Endothelial cell of umbilical vein (primary cell): ENCODE data around the gene PLIN5. TPM values are rescaled to one million over a fixed set of nuclear protein-coding genes. Genes with fewer than 3 reads are reported as not detected.

ENCODE experiments used
- BruUV-seq: library from RNA; stranded (reverse); fragments of 400-500 nt; replicated peaks from 2 replicates; lab custom pipeline; 2021; lab: Mats Ljungman, UMichigan
- CTCF ChIA-PET: fragments of 300-600, 350-600 bp; sonication (Branson Sonifier 250); formaldehyde crosslinking; loops from one replicate; lab custom pipeline; 2021; ENCODE audit warnings: antibody characterized with exemption, inconsistent platforms; lab: Charles Lee
- POLR2A ChIA-PET: fragments of 300-600, 350-600 bp; sonication (Branson Sonifier 250); formaldehyde crosslinking; loops from one replicate; lab custom pipeline; 2021; ENCODE audit warnings: antibody characterized with exemption, inconsistent platforms; lab: Charles Lee
- DNase-seq: peaks from one replicate; pipeline ENCODE4 v3.0.0-alpha.2; 2011; ENCODE audit warnings: low read depth, low spot score
- FAIRE-seq: peaks from 2 replicates; lab custom pipeline; 2011; peaks lifted over from hg19 to GRCh38; lab: Jason Lieb, UNC
- H2AFZ ChIP-seq: 2 replicates; pipeline ENCODE4 v1.6.0; 2012; ENCODE audit warnings: low read depth, low read length, control low read depth, inconsistent platforms
- H3K27ac ChIP-seq: 2 replicates; pipeline ENCODE4 v1.5.1; 2011; ENCODE audit warnings: low read depth, mild to moderate bottlenecking, control low read depth, low read length, moderate library complexity; ENCODE audit not compliant: insufficient read depth
- H3K27me3 ChIP-seq, 2 experiments: 2 replicates each; pipeline versions ENCODE4 v1.6.0 to v1.6.1; 2011; ENCODE audit warnings: low read length in 2 of 2, mixed read lengths in 1 of 2; ENCODE audit not compliant: control insufficient read depth in 2 of 2, insufficient read depth in 2 of 2
- H3K36me3 ChIP-seq, 2 experiments: 2 replicates in 1 of 2; 3 replicates in 1 of 2; pipeline ENCODE4 v1.5.1; 2011; ENCODE audit warnings: low read length in 2 of 2, mild to moderate bottlenecking in 1 of 2, moderate library complexity in 1 of 2; ENCODE audit not compliant: control insufficient read depth in 2 of 2, insufficient read depth in 2 of 2; ENCODE audit errors: extremely low read depth in 1 of 2
- H3K4me1 ChIP-seq: 3 replicates; pipeline ENCODE4 v1.5.1; 2011; ENCODE audit warnings: mild to moderate bottlenecking, low read length; ENCODE audit not compliant: control insufficient read depth, insufficient read depth; ENCODE audit errors: extremely low read depth
- H3K4me2 ChIP-seq: 2 replicates; pipeline ENCODE4 v1.6.1; 2011; ENCODE audit warnings: low read length, control low read depth, mixed read lengths; ENCODE audit not compliant: insufficient read depth
- H3K4me3 ChIP-seq, 3 experiments: fragments of 200-600 bp in 1 of 3; sonication (generic), shearing (Covaris generic) in 1 of 3; replicated peaks in 1 of 3; 2 replicates each; pipeline ENCODE4 v1.5.1; 2011 to 2016; ENCODE audit warnings: control low read depth in 3 of 3, low read length in 3 of 3, mild to moderate bottlenecking in 2 of 3, inconsistent platforms in 1 of 3, low read depth in 1 of 3, moderate library complexity in 1 of 3; ENCODE audit not compliant: insufficient read depth in 1 of 3
- H3K79me2 ChIP-seq: 2 replicates; pipeline ENCODE4 v1.6.0; 2012; ENCODE audit warnings: low read length, inconsistent platforms; ENCODE audit not compliant: control insufficient read depth, insufficient read depth
- H3K9ac ChIP-seq: replicated peaks from 2 replicates; pipeline ENCODE3; 2011; ENCODE audit warnings: low read length, control low read depth; ENCODE audit not compliant: insufficient read depth; ENCODE audit errors: extremely low read depth
- H3K9me1 ChIP-seq: replicated peaks from 3 replicates; pipeline ENCODE4 v1.6.0; 2011; ENCODE audit warnings: mild to moderate bottlenecking, low read length; ENCODE audit not compliant: control insufficient read depth, insufficient read depth; ENCODE audit errors: extremely low read depth
- H3K9me3 ChIP-seq: replicated peaks from 2 replicates; pipeline ENCODE4 v1.5.1; 2012; ENCODE audit warnings: low read length, inconsistent platforms; ENCODE audit not compliant: control insufficient read depth, insufficient read depth
- H4K20me1 ChIP-seq: replicated peaks from 2 replicates; pipeline ENCODE3; 2011; ENCODE audit warnings: mild to moderate bottlenecking, low read length; ENCODE audit not compliant: control insufficient read depth, insufficient read depth; ENCODE audit errors: extremely low read depth
- EZH2 ChIP-seq: IDR thresholded peaks from 2 replicates; pipeline ENCODE4 v1.6.1; 2012; ENCODE audit warnings: borderline replicate concordance, low read depth, mild to moderate bottlenecking, moderate library complexity, low read length, inconsistent platforms; ENCODE audit not compliant: severe bottlenecking
- FOS ChIP-seq: IDR thresholded peaks from 2 replicates; pipeline ENCODE4 v1.6.1; 2011; ENCODE audit warnings: mild to moderate bottlenecking, low read length, moderate library complexity, borderline replicate concordance; ENCODE audit not compliant: insufficient read depth
- GATA2 ChIP-seq: IDR thresholded peaks from 2 replicates; pipeline ENCODE4 v1.7.0; 2011; ENCODE audit warnings: low read depth, mild to moderate bottlenecking, moderate library complexity, mixed read lengths, low read length; ENCODE audit not compliant: insufficient read length, insufficient read depth
- JUN ChIP-seq: IDR thresholded peaks from 2 replicates; pipeline ENCODE4 v1.6.1; 2011; ENCODE audit warnings: borderline replicate concordance, low read depth; ENCODE audit not compliant: insufficient read length, insufficient read depth
- MYC ChIP-seq: IDR thresholded peaks from one replicate; pipeline ENCODE4 v1.6.1; 2011; ENCODE audit warnings: mild to moderate bottlenecking, low read depth, low read length
- POLR2A ChIP-seq: IDR thresholded peaks from 2 replicates; pipeline ENCODE4 v1.6.1; 2012; ENCODE audit warnings: low read depth, mild to moderate bottlenecking, control low read depth, low read length
- POLR2AphosphoS5 ChIP-seq: IDR thresholded peaks from 2 replicates; pipeline ENCODE4 v1.6.1; 2012; ENCODE audit warnings: low read depth, mild to moderate bottlenecking, control low read depth, low read length, moderate library complexity; ENCODE audit not compliant: insufficient read depth
- dilution Hi-C: fragments of 300-500 bp; cut with MboI; formaldehyde crosslinking; loops from one replicate; pipeline ENCODE4 v1.15.0; 2019; ENCODE audit warnings: low sequenced_read_pairs; ENCODE audit not compliant: extremely low pct_ligation_motif_present
- intact Hi-C: fragments of 100-400 bp; cut with micrococcal nuclease; formaldehyde crosslinking; loops from one replicate; pipeline ENCODE4 v1.10.0; 2022
- polyA plus RNA-seq, 4 experiments: library from polyadenylated mRNA; depleted of rRNA in 3 of 4; stranded (reverse) in 3 of 4; unstranded in 1 of 4; fragments of >200 nt; gene quantifications; 2 replicates each; pipeline versions ENCODE4 v1.2.1 to v1.2.3, GENCODE V29; 2011 to 2012; ENCODE audit warnings: missing spikeins in 1 of 4
- total RNA-seq: library from RNA; stranded (reverse); gene quantifications from 2 replicates; pipeline ENCODE4 v1.2.3, GENCODE V29; 2021
- TF ChIP-seq, protein P1 (sequence below), 2 donors: IDR thresholded peaks; 1 replicate in 1 of 2; 2 replicates in 1 of 2; pipeline ENCODE4 v1.5.1; 2011; ENCODE audit warnings: low read length in 2 of 2, mild to moderate bottlenecking in 2 of 2, moderate library complexity in 2 of 2, control low read depth in 1 of 2, inconsistent platforms in 1 of 2, low read depth in 1 of 2; ENCODE audit not compliant: insufficient read depth in 1 of 2; ENCODE audit errors: extremely low read depth in 1 of 2
- TF ChIP-seq, protein P2 (sequence below): IDR thresholded peaks from 2 replicates; pipeline ENCODE4 v1.6.1; 2011; ENCODE audit not compliant: insufficient read depth, insufficient read length

Gene PLIN5
- total and polyA plus RNA-seq, 2 donors (not counting 3 experiments of a cell fraction or from before 2014, with no cell fraction given) = 0.17 to 0.24 TPM

- H4K20me1 ChIP-seq = no peaks in the 10 kb centered on the region
- no peaks in the 10 kb centered on the region for H3K79me2 ChIP-seq
- FAIRE-seq (no peak), DNase-seq (no peak)
- H3K27ac ChIP-seq = no peak overlapping the region
- H3K9me1 ChIP-seq = no peaks in the 10 kb centered on the region
- no peaks in the 10 kb centered on the region for H3K9me3 ChIP-seq
- no peak overlapping the region for H2AFZ ChIP-seq
- POLR2A ChIA-PET = no interaction called here
- TF ChIP-seq, protein P1, sequence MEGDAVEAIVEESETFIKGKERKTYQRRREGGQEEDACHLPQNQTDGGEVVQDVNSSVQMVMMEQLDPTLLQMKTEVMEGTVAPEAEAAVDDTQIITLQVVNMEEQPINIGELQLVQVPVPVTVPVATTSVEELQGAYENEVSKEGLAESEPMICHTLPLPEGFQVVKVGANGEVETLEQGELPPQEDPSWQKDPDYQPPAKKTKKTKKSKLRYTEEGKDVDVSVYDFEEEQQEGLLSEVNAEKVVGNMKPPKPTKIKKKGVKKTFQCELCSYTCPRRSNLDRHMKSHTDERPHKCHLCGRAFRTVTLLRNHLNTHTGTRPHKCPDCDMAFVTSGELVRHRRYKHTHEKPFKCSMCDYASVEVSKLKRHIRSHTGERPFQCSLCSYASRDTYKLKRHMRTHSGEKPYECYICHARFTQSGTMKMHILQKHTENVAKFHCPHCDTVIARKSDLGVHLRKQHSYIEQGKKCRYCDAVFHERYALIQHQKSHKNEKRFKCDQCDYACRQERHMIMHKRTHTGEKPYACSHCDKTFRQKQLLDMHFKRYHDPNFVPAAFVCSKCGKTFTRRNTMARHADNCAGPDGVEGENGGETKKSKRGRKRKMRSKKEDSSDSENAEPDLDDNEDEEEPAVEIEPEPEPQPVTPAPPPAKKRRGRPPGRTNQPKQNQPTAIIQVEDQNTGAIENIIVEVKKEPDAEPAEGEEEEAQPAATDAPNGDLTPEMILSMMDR (IDR thresholded peaks at IDR 0.05; ENCODE audit: extremely low read depth in 1 of 2, insufficient read depth in 1 of 2, low read depth in 1 of 2, low read length in 2 of 2) = no peak
- TF ChIP-seq POLR2A (no peak), POLR2AphosphoS5 (no peak), JUN (no peak), GATA2 (no peak), FOS (no peak), MYC (no peak), EZH2 (no peak)
- TF ChIP-seq, protein P2, sequence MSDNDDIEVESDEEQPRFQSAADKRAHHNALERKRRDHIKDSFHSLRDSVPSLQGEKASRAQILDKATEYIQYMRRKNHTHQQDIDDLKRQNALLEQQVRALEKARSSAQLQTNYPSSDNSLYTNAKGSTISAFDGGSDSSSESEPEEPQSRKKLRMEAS = no peak
- no peak overlapping the region for H3K9ac ChIP-seq
- intact Hi-C loops = no loop called here
- CTCF ChIA-PET = no interaction called here
- no peak overlapping the region for H3K4me2 ChIP-seq
- H3K4me1 ChIP-seq = no peaks in the 10 kb centered on the region
- H3K27me3 ChIP-seq = no peaks in the 10 kb centered on the region
- dilution Hi-C loops = no loop called here
- no TSS peak for BruUV-seq
- peaks cover 5 to 33% of the 10 kb centered on the region in 2 experiments for H3K36me3 ChIP-seq
- H3K4me3 ChIP-seq = no peak overlapping the region
Observed at GRCh38 chr19:4488496-4488895, 46.5 kb downstream of the PLIN5 start.
